Endothelial cell of umbilical vein (primary cell): ENCODE measurements around the gene ZSCAN16. TPM values are rescaled to one million over a fixed set of nuclear protein-coding genes. Genes with fewer than 3 reads are reported as not detected.

ENCODE experiments used
- Bru-seq: library from RNA; stranded (reverse); fragments of 400-500 nt; gene quantifications from one replicate; lab custom pipeline; 2021; lab: Mats Ljungman, UMichigan
- BruChase-seq, 2 experiments: library from RNA; stranded (reverse); fragments of 400-500 nt; gene quantifications; one replicate each; lab custom pipeline; 2021; lab: Mats Ljungman, UMichigan
- BruUV-seq: library from RNA; stranded (reverse); fragments of 400-500 nt; replicated peaks from 2 replicates; lab custom pipeline; 2021; lab: Mats Ljungman, UMichigan
- CTCF ChIA-PET: fragments of 300-600, 350-600 bp; sonication (Branson Sonifier 250); formaldehyde crosslinking; loops from one replicate; lab custom pipeline; 2021; ENCODE audit warnings: antibody characterized with exemption, inconsistent platforms; lab: Charles Lee
- POLR2A ChIA-PET: fragments of 300-600, 350-600 bp; sonication (Branson Sonifier 250); formaldehyde crosslinking; loops from one replicate; lab custom pipeline; 2021; ENCODE audit warnings: antibody characterized with exemption, inconsistent platforms; lab: Charles Lee
- DNase-seq: peaks from one replicate; pipeline ENCODE4 v3.0.0-alpha.2; 2011; ENCODE audit warnings: low read depth, low spot score
- FAIRE-seq: peaks from 2 replicates; lab custom pipeline; 2011; peaks lifted over from hg19 to GRCh38; lab: Jason Lieb, UNC
- H2AFZ ChIP-seq: 2 replicates; pipeline ENCODE4 v1.6.0; 2012; ENCODE audit warnings: low read depth, low read length, control low read depth, inconsistent platforms
- H3K27ac ChIP-seq: 2 replicates; pipeline ENCODE4 v1.5.1; 2011; ENCODE audit warnings: low read depth, mild to moderate bottlenecking, control low read depth, low read length, moderate library complexity; ENCODE audit not compliant: insufficient read depth
- H3K27me3 ChIP-seq, 2 experiments: 2 replicates each; pipeline versions ENCODE4 v1.6.0 to v1.6.1; 2011; ENCODE audit warnings: low read length in 2 of 2, mixed read lengths in 1 of 2; ENCODE audit not compliant: control insufficient read depth in 2 of 2, insufficient read depth in 2 of 2
- H3K36me3 ChIP-seq, 2 experiments: 2 replicates in 1 of 2; 3 replicates in 1 of 2; pipeline ENCODE4 v1.5.1; 2011; ENCODE audit warnings: low read length in 2 of 2, mild to moderate bottlenecking in 1 of 2, moderate library complexity in 1 of 2; ENCODE audit not compliant: control insufficient read depth in 2 of 2, insufficient read depth in 2 of 2; ENCODE audit errors: extremely low read depth in 1 of 2
- H3K4me1 ChIP-seq: 3 replicates; pipeline ENCODE4 v1.5.1; 2011; ENCODE audit warnings: mild to moderate bottlenecking, low read length; ENCODE audit not compliant: control insufficient read depth, insufficient read depth; ENCODE audit errors: extremely low read depth
- H3K4me2 ChIP-seq: 2 replicates; pipeline ENCODE4 v1.6.1; 2011; ENCODE audit warnings: low read length, control low read depth, mixed read lengths; ENCODE audit not compliant: insufficient read depth
- H3K4me3 ChIP-seq, 3 experiments: fragments of 200-600 bp in 1 of 3; sonication (generic), shearing (Covaris generic) in 1 of 3; replicated peaks in 1 of 3; 2 replicates each; pipeline ENCODE4 v1.5.1; 2011 to 2016; ENCODE audit warnings: control low read depth in 3 of 3, low read length in 3 of 3, mild to moderate bottlenecking in 2 of 3, inconsistent platforms in 1 of 3, low read depth in 1 of 3, moderate library complexity in 1 of 3; ENCODE audit not compliant: insufficient read depth in 1 of 3
- H3K79me2 ChIP-seq: 2 replicates; pipeline ENCODE4 v1.6.0; 2012; ENCODE audit warnings: low read length, inconsistent platforms; ENCODE audit not compliant: control insufficient read depth, insufficient read depth
- H3K9ac ChIP-seq: replicated peaks from 2 replicates; pipeline ENCODE3; 2011; ENCODE audit warnings: low read length, control low read depth; ENCODE audit not compliant: insufficient read depth; ENCODE audit errors: extremely low read depth
- H3K9me1 ChIP-seq: replicated peaks from 3 replicates; pipeline ENCODE4 v1.6.0; 2011; ENCODE audit warnings: mild to moderate bottlenecking, low read length; ENCODE audit not compliant: control insufficient read depth, insufficient read depth; ENCODE audit errors: extremely low read depth
- H3K9me3 ChIP-seq: replicated peaks from 2 replicates; pipeline ENCODE4 v1.5.1; 2012; ENCODE audit warnings: low read length, inconsistent platforms; ENCODE audit not compliant: control insufficient read depth, insufficient read depth
- H4K20me1 ChIP-seq: replicated peaks from 2 replicates; pipeline ENCODE3; 2011; ENCODE audit warnings: mild to moderate bottlenecking, low read length; ENCODE audit not compliant: control insufficient read depth, insufficient read depth; ENCODE audit errors: extremely low read depth
- CTCF ChIP-seq, 2 donors: IDR thresholded peaks; 1 replicate in 1 of 2; 2 replicates in 1 of 2; pipeline ENCODE4 v1.5.1; 2011; ENCODE audit warnings: low read length in 2 of 2, mild to moderate bottlenecking in 2 of 2, moderate library complexity in 2 of 2, control low read depth in 1 of 2, inconsistent platforms in 1 of 2, low read depth in 1 of 2; ENCODE audit not compliant: insufficient read depth in 1 of 2; ENCODE audit errors: extremely low read depth in 1 of 2
- EZH2 ChIP-seq: IDR thresholded peaks from 2 replicates; pipeline ENCODE4 v1.6.1; 2012; ENCODE audit warnings: borderline replicate concordance, low read depth, mild to moderate bottlenecking, moderate library complexity, low read length, inconsistent platforms; ENCODE audit not compliant: severe bottlenecking
- MYC ChIP-seq: IDR thresholded peaks from one replicate; pipeline ENCODE4 v1.6.1; 2011; ENCODE audit warnings: mild to moderate bottlenecking, low read depth, low read length
- POLR2A ChIP-seq: IDR thresholded peaks from 2 replicates; pipeline ENCODE4 v1.6.1; 2012; ENCODE audit warnings: low read depth, mild to moderate bottlenecking, control low read depth, low read length
- POLR2AphosphoS5 ChIP-seq: IDR thresholded peaks from 2 replicates; pipeline ENCODE4 v1.6.1; 2012; ENCODE audit warnings: low read depth, mild to moderate bottlenecking, control low read depth, low read length, moderate library complexity; ENCODE audit not compliant: insufficient read depth
- dilution Hi-C: fragments of 300-500 bp; cut with MboI; formaldehyde crosslinking; loops from one replicate; pipeline ENCODE4 v1.15.0; 2019; ENCODE audit warnings: low sequenced_read_pairs; ENCODE audit not compliant: extremely low pct_ligation_motif_present
- intact Hi-C: fragments of 100-400 bp; cut with micrococcal nuclease; formaldehyde crosslinking; loops from one replicate; pipeline ENCODE4 v1.10.0; 2022
- long read RNA-seq: library from polyadenylated mRNA; stranded (forward); transcript quantifications from one replicate; pipeline ENCODE4 v2.0.0, GENCODE V29; 2021
- polyA minus RNA-seq, 3 experiments: library from RNA; depleted of rRNA, polyadenylated mRNA; stranded (reverse); fragments of >200 nt; gene quantifications; 1 replicate in 1 of 3; 2 replicates in 2 of 3; pipeline ENCODE4 v1.2.3, GENCODE V29; 2011
- polyA plus RNA-seq, 4 experiments: library from polyadenylated mRNA; depleted of rRNA in 3 of 4; stranded (reverse) in 3 of 4; unstranded in 1 of 4; fragments of >200 nt; gene quantifications; 2 replicates each; pipeline versions ENCODE4 v1.2.1 to v1.2.3, GENCODE V29; 2011 to 2012; ENCODE audit warnings: missing spikeins in 1 of 4
- total RNA-seq: library from RNA; stranded (reverse); gene quantifications from 2 replicates; pipeline ENCODE4 v1.2.3, GENCODE V29; 2021

ZSCAN16 gene
- total RNA-seq (7.7 and 8.9 TPM in 2 replicates), polyA plus RNA-seq (3.7 and 4.9 TPM in 2 replicates), polyA minus RNA-seq (7.0 and 7.9 TPM in 2 replicates), Bru-seq, nascent RNA (percentile 75 among the genes with signal in this experiment), BruChase-seq, experiment 1, labeled RNA remaining after a 6-hour chase (percentile 51 among the genes with signal in this experiment), BruChase-seq, experiment 2, labeled RNA remaining after a 2-hour chase (percentile 64 among the genes with signal in this experiment)
- polyA plus RNA-seq (2011; cell fraction: cytosol; rRNA removed) = 7.9 and 8.2 TPM in 2 replicates
- polyA plus RNA-seq (2011; cell fraction: nucleus; rRNA removed) = 11.0 and 12.2 TPM in 2 replicates
- 5.9 and 7.4 TPM in 2 replicates for polyA plus RNA-seq (2012)
- polyA minus RNA-seq (2011; cell fraction: cytosol; rRNA and poly(A)+ RNA removed) = 2.3 TPM
- polyA minus RNA-seq (2011; cell fraction: nucleus; rRNA and poly(A)+ RNA removed) = 6.3 and 8.3 TPM in 2 replicates
- long read RNA-seq, transcript ZSCAN16-201 (4 exons, 1,328 nt) = major isoform, 19 of 36 reads
- long read RNA-seq, partial matches to known transcripts = 5 of 36 reads
- long read RNA-seq, other reads (novel, unspliced or antisense) = 12 of 36 reads

GRCh38 chr6:28124350-28124970 is at the start of gene ZSCAN16:
ZSCAN16 (plus strand) TSS chr6:28124609; CDS start chr6:28125444, 835 bp downstream.
- Histone ChIP-seq H3K36me3 (peaks cover 6 to 12% of the 10 kb centered on the region in 2 experiments), H3K9me3 (no peaks in the 10 kb centered on the region), H3K4me2 (peak within 1 kb of the TSS; percentile 87), H3K4me3 (peak within 1 kb of the TSS; percentile 58 to 91 (median 77)), H3K27ac (peak within 1 kb of the TSS; percentile 46), H2AFZ (peak within 1 kb of the TSS; percentile 88), H3K79me2 (peaks cover 28% of the 10 kb centered on the region), H3K27me3 (no peaks in the 10 kb centered on the region), H3K9ac (peak within 1 kb of the TSS; percentile 44), H3K4me1 (peaks cover 11% of the 10 kb centered on the region), H3K9me1 (no peaks in the 10 kb centered on the region), H4K20me1 (no peaks in the 10 kb centered on the region)
- FAIRE-seq (peak; percentile 83), DNase-seq (peak; percentile 84)
- BruUV-seq = TSS peak; percentile 60
- ChIA-PET CTCF (interaction anchor here (1.0 to 2.3 kb wide), 5 partner anchors 12 to 259 kb away, joined by 5 to 12 read pairs (median 7); partner anchors contain the start of gene ZKSCAN8), POLR2A (interaction anchor here (1.5 kb wide), 1 partner anchor 17 kb away, joined by 9 read pairs; the partner anchor contains the start of gene ZKSCAN8)
- dilution Hi-C loops = no loop called here
- intact Hi-C loops = loop anchor here (1.0 kb wide), 4 partner anchors 17 to 275 kb away; partner anchors contain the start of genes ZKSCAN8, ZSCAN12 and ZSCAN26
- TF ChIP-seq EZH2 (no peak), MYC (no peak), POLR2AphosphoS5 (peak; percentile 86), CTCF (IDR thresholded peaks at IDR 0.05; ENCODE audit: extremely low read depth in 1 of 2, insufficient read depth in 1 of 2, low read depth in 1 of 2, low read length in 2 of 2) (no peak), POLR2A (peak; percentile 92)
